Lower lobe of right lung (tissue), 2 donors: ENCODE data around the gene THSD4. TPM values are rescaled to one million over a fixed set of nuclear protein-coding genes. Genes with fewer than 3 reads are reported as not detected.

Experiments used
- ATAC-seq, 2 donors: fragments of 200-7000 bp; cut with Tn5 transposase; one replicate each; pipeline ENCODE4 v1.9.1; 2020 to 2022; ENCODE audit warnings: mild to moderate bottlenecking in 2 of 2, moderate library complexity in 2 of 2
- DNase-seq: peaks from one replicate; pipeline ENCODE4 v3.0.0-alpha.2; 2020
- H3K27ac ChIP-seq: fragments of 200-600 bp; one replicate; pipeline ENCODE4 v1.8.0; 2022
- H3K27me3 ChIP-seq: fragments of 200-600 bp; one replicate; pipeline ENCODE4 v1.8.0; 2022; ENCODE audit warnings: low read depth
- H3K36me3 ChIP-seq: fragments of 200-600 bp; one replicate; pipeline ENCODE4 v1.8.0; 2022; ENCODE audit warnings: mild to moderate bottlenecking
- H3K4me1 ChIP-seq: fragments of 200-600 bp; one replicate; pipeline ENCODE4 v1.8.0; 2022
- H3K4me3 ChIP-seq: fragments of 200-600 bp; one replicate; pipeline ENCODE4 v1.8.0; 2022; ENCODE audit warnings: mild to moderate bottlenecking
- H3K9me3 ChIP-seq: fragments of 200-600 bp; one replicate; pipeline ENCODE4 v1.8.0; 2022
- CTCF ChIP-seq: fragments of 200-600 bp; IDR thresholded peaks from one replicate; pipeline ENCODE4 v1.8.0; 2022; ENCODE audit warnings: antibody characterized with exemption, mild to moderate bottlenecking
- intact Hi-C: fragments of 100-400 bp; cut with DNase I; formaldehyde crosslinking; loops from one replicate; pipeline ENCODE4 v1.11.0; 2022
- total RNA-seq: library from RNA; stranded (reverse); fragmentation: NEBNext Ultra II Directional; extraction: Animal tissue kit (Norgen Biotek cat#: 25700); gene quantifications from one replicate; pipeline ENCODE4 v1.2.1, GENCODE V29; 2021
- donor health status: DM: no; HTN: yes; CAD: no; lungs with severe emphysema.

The THSD4 gene
- total RNA-seq, 1 donor from 2014 or later = 18.2 TPM

- H3K4me1 ChIP-seq = no peaks in the 10 kb centered on the region
- H3K36me3 ChIP-seq = no peaks in the 10 kb centered on the region
- H3K27me3 ChIP-seq = no peaks in the 10 kb centered on the region
- ATAC-seq (no peak), DNase-seq (no peak)
- intact Hi-C loops = no loop called here
- no peak overlapping the region for H3K4me3 ChIP-seq
- H3K9me3 ChIP-seq = no peaks in the 10 kb centered on the region
- no peak overlapping the region for H3K27ac ChIP-seq
- TF ChIP-seq CTCF = no peak
Observed at GRCh38 chr15:71238926-71239325, 123.7 kb downstream of the THSD4 start.

GRCh38 chr15:71239592-71240364 lies 124.5 kb downstream of the THSD4 start:
- no peak for DNase-seq
- H3K4me1 ChIP-seq = no peaks in the 10 kb centered on the region
- H3K4me3 ChIP-seq = no peak overlapping the region
- no peaks in the 10 kb centered on the region for H3K36me3 ChIP-seq
- no peaks in the 10 kb centered on the region for H3K27me3 ChIP-seq
- no peak for TF ChIP-seq CTCF
- no peak overlapping the region for H3K27ac ChIP-seq
- no peak for ATAC-seq
- intact Hi-C loops = no loop called here
- H3K9me3 ChIP-seq = no peaks in the 10 kb centered on the region

GRCh38 chr15:71242292-71242691 lies 127.0 kb downstream of the THSD4 start:
- Histone ChIP-seq H3K4me1 (no peaks in the 10 kb centered on the region), H3K4me3 (no peak overlapping the region), H3K36me3 (no peaks in the 10 kb centered on the region), H3K9me3 (no peaks in the 10 kb centered on the region), H3K27me3 (no peaks in the 10 kb centered on the region), H3K27ac (no peak overlapping the region)
- no peak for TF ChIP-seq CTCF
- intact Hi-C loops = no loop called here
- ATAC-seq = no peak
- DNase-seq = no peak

GRCh38 chr15:71244250-71244649 lies 129.0 kb downstream of the THSD4 start:
- no peak for ATAC-seq
- intact Hi-C loops = no loop called here
- H3K36me3 ChIP-seq = no peaks in the 10 kb centered on the region
- H3K27me3 ChIP-seq = no peaks in the 10 kb centered on the region
- no peaks in the 10 kb centered on the region for H3K4me1 ChIP-seq
- H3K4me3 ChIP-seq = no peak overlapping the region
- H3K27ac ChIP-seq = no peak overlapping the region
- DNase-seq = no peak
- no peak for TF ChIP-seq CTCF
- H3K9me3 ChIP-seq = no peaks in the 10 kb centered on the region

- no peak for DNase-seq
- Histone ChIP-seq H3K27ac (no peak overlapping the region), H3K9me3 (no peaks in the 10 kb centered on the region), H3K4me3 (no peak overlapping the region), H3K27me3 (no peaks in the 10 kb centered on the region), H3K4me1 (no peaks in the 10 kb centered on the region), H3K36me3 (no peaks in the 10 kb centered on the region)
- intact Hi-C loops = no loop called here
- no peak for ATAC-seq
- no peak for TF ChIP-seq CTCF
Observed at GRCh38 chr15:71245588-71245987, 130.3 kb downstream of the THSD4 start.
